GM21526 (cell line): ENCODE measurements around the gene P3H2.

Experiments used
- ATAC-seq: cut with Tn5 transposase; IDR thresholded peaks from one replicate; pipeline ENCODE4 v1.9.1; 2021; ENCODE audit warnings: moderate library complexity; ENCODE audit not compliant: unreplicated experiment, low FRiP score

P3H2 gene

GRCh38 chr3:190125436-190126068, 4.9 kb upstream of the P3H2 start:
- ATAC-seq, result no peak

- ATAC-seq, result no peak
These were observed 3.4 kb upstream of the P3H2 start for GRCh38 chr3:190124067-190124466.

GRCh38 chr3:190122198-190122771, 1.6 kb upstream of the P3H2 start:
- no peak for ATAC-seq

- ATAC-seq, result no peak
These were observed 686 bp upstream of the P3H2 start for GRCh38 chr3:190121383-190121782.

- no peak for ATAC-seq
These were observed 322 bp upstream of the P3H2 start for GRCh38 chr3:190121061-190121377.

GRCh38 chr3:190119461-190120268, 1.0 kb downstream of the P3H2 start:
- ATAC-seq, result peak; percentile 32

- no peak for ATAC-seq
These were observed 2.3 kb downstream of the P3H2 start for GRCh38 chr3:190118438-190118837.

- ATAC-seq, result no peak
These were observed 2.7 kb downstream of the P3H2 start for GRCh38 chr3:190117981-190118380.

- ATAC-seq, result no peak
These were observed 4.1 kb downstream of the P3H2 start for GRCh38 chr3:190116551-190117067.

- ATAC-seq, result no peak
These were observed 9.9 kb downstream of the P3H2 start for GRCh38 chr3:190110826-190111225.

- ATAC-seq, result no peak
These were observed 11.3 kb downstream of the P3H2 start for GRCh38 chr3:190109441-190109840.

GRCh38 chr3:190108804-190109203, 11.9 kb downstream of the P3H2 start:
- no peak for ATAC-seq

GRCh38 chr3:190105876-190106275, 14.8 kb downstream of the P3H2 start:
- ATAC-seq, result no peak

GRCh38 chr3:190101320-190102011, 19.2 kb downstream of the P3H2 start:
- ATAC-seq, result no peak

GRCh38 chr3:190099099-190099498, 21.6 kb downstream of the P3H2 start:
- no peak for ATAC-seq

GRCh38 chr3:190097617-190098016, 23.1 kb downstream of the P3H2 start:
- no peak for ATAC-seq

GRCh38 chr3:190097025-190097424, 23.7 kb downstream of the P3H2 start:
- ATAC-seq, result peak; percentile 53

- peak; percentile 49 for ATAC-seq
These were observed 24.4 kb downstream of the P3H2 start for GRCh38 chr3:190096345-190096744.

- ATAC-seq, result no peak
These were observed 26.5 kb downstream of the P3H2 start for GRCh38 chr3:190094160-190094718.

GRCh38 chr3:190092250-190092649, 28.4 kb downstream of the P3H2 start:
- no peak for ATAC-seq

- peak; percentile 43 for ATAC-seq
These were observed 31.0 kb downstream of the P3H2 start for GRCh38 chr3:190089711-190090110.
